WTC11 (cell line): ENCODE measurements around the gene TNS3. TPM values are rescaled to one million over a fixed set of nuclear protein-coding genes. Genes with fewer than 3 reads are reported as not detected.

ENCODE experiments used
- ATAC-seq: fragments of 200-7000 bp; cut with Tn5 transposase; 2 replicates; pipeline ENCODE4 v1.10.0; 2021; ENCODE audit warnings: mild to moderate bottlenecking, moderate library complexity
- CTCF ChIA-PET: fragments of 300-600 bp; sonication (Branson Sonifier 250); formaldehyde crosslinking; loops from one replicate; lab custom pipeline; 2021; ENCODE audit warnings: antibody characterized with exemption; lab: Charles Lee
- POLR2A ChIA-PET: fragments of 350-600 bp; sonication (Branson Sonifier 250); formaldehyde crosslinking; loops from one replicate; lab custom pipeline; 2021; ENCODE audit warnings: antibody characterized with exemption; lab: Charles Lee
- DNase-seq: peaks from one replicate; pipeline ENCODE4 v3.0.0; 2021; ENCODE audit warnings: low spot score
- H3K27ac Mint-ChIP-seq: 2 replicates; pipeline ENCODE4 v1.8.0; 2021; ENCODE audit warnings: mixed read lengths
- H3K27me3 Mint-ChIP-seq: 2 replicates; pipeline ENCODE4 v1.8.0; 2021; ENCODE audit warnings: low read depth, mild to moderate bottlenecking, moderate library complexity, mixed read lengths
- H3K36me3 Mint-ChIP-seq: 2 replicates; pipeline ENCODE4 v1.8.0; 2021; ENCODE audit warnings: mixed read lengths
- H3K4me1 Mint-ChIP-seq: 2 replicates; pipeline ENCODE4 v1.8.0; 2022; ENCODE audit warnings: mixed read lengths
- H3K4me3 Mint-ChIP-seq: 2 replicates; pipeline ENCODE4 v1.8.0; 2021; ENCODE audit warnings: mild to moderate bottlenecking, moderate library complexity, mixed read lengths
- H3K9me3 Mint-ChIP-seq: 2 replicates; pipeline ENCODE4 v1.8.0; 2021; ENCODE audit warnings: mixed read lengths
- ATF2 ChIP-seq: sonication (generic); formaldehyde crosslinking; IDR thresholded peaks from 2 replicates; pipeline ENCODE4 v1.8.1; 2022; ENCODE audit warnings: low read depth, missing genetic modification reagents, borderline replicate concordance
- CBFB ChIP-seq: sonication (generic); formaldehyde crosslinking; IDR thresholded peaks from 2 replicates; pipeline ENCODE4 v1.8.1; 2022; ENCODE audit warnings: mild to moderate bottlenecking, low read depth, missing genetic modification reagents
- CREM ChIP-seq: sonication (generic); formaldehyde crosslinking; IDR thresholded peaks from 2 replicates; pipeline ENCODE4 v1.8.1; 2022; ENCODE audit warnings: mild to moderate bottlenecking, missing genetic modification reagents, moderate library complexity
- ESRRA ChIP-seq: sonication (generic); formaldehyde crosslinking; IDR thresholded peaks from 2 replicates; pipeline ENCODE4 v1.8.1; 2022; ENCODE audit warnings: mild to moderate bottlenecking, missing genetic modification reagents, borderline replicate concordance
- FOXJ3 ChIP-seq: sonication (generic); formaldehyde crosslinking; IDR thresholded peaks from 2 replicates; pipeline ENCODE4 v1.9.0; 2021; ENCODE audit warnings: missing genetic modification reagents, mild to moderate bottlenecking, borderline replicate concordance
- FOXP1 ChIP-seq: sonication (generic); formaldehyde crosslinking; IDR thresholded peaks from 2 replicates; pipeline ENCODE4 v1.8.0; 2022; ENCODE audit warnings: missing genetic modification reagents, mild to moderate bottlenecking, moderate library complexity, borderline replicate concordance
- GRHL2 ChIP-seq: fragments of 250-450 bp; sonication (Bioruptor Pico); IDR thresholded peaks from 2 replicates; pipeline ENCODE4 v1.8.0; 2022; ENCODE audit warnings: mild to moderate bottlenecking, moderate library complexity; ENCODE audit not compliant: insufficient replicate concordance, severe bottlenecking
- IRF1 ChIP-seq: sonication (generic); formaldehyde crosslinking; IDR thresholded peaks from 2 replicates; pipeline ENCODE4 v1.8.0; 2023; ENCODE audit warnings: missing genetic modification reagents
- JUN ChIP-seq: sonication (generic); formaldehyde crosslinking; IDR thresholded peaks from 2 replicates; pipeline ENCODE4 v1.8.0; 2023; ENCODE audit warnings: mild to moderate bottlenecking, missing genetic modification reagents
- MXD4 ChIP-seq: fragments of 250-450 bp; sonication (Bioruptor Pico); IDR thresholded peaks from 2 replicates; pipeline ENCODE4 v1.8.0; 2021; ENCODE audit warnings: mild to moderate bottlenecking, moderate library complexity, borderline replicate concordance
- NFYB ChIP-seq: sonication (generic); formaldehyde crosslinking; conservative IDR thresholded peaks from 2 replicates; pipeline ENCODE4 v1.8.0; 2022; ENCODE audit warnings: low read depth, missing genetic modification reagents
- NR1H2 ChIP-seq: sonication (generic); formaldehyde crosslinking; IDR thresholded peaks from 2 replicates; pipeline ENCODE4 v1.9.0; 2021; ENCODE audit warnings: mild to moderate bottlenecking, moderate library complexity, missing genetic modification reagents
- NR2C2 ChIP-seq: sonication (generic); formaldehyde crosslinking; IDR thresholded peaks from 2 replicates; pipeline ENCODE4 v1.8.0; 2022; ENCODE audit warnings: mild to moderate bottlenecking, missing genetic modification reagents
- SOX15 ChIP-seq: fragments of 250-450 bp; sonication (Bioruptor Pico); IDR thresholded peaks from 2 replicates; pipeline ENCODE4 v1.9.0; 2021; ENCODE audit warnings: mild to moderate bottlenecking
- SP1 ChIP-seq: sonication (generic); formaldehyde crosslinking; conservative IDR thresholded peaks from 2 replicates; pipeline ENCODE4 v1.8.1; 2022; ENCODE audit warnings: missing genetic modification reagents
- TP53 ChIP-seq: sonication (generic); formaldehyde crosslinking; IDR thresholded peaks from 2 replicates; pipeline ENCODE4 v1.8.1; 2023; ENCODE audit warnings: mild to moderate bottlenecking, missing genetic modification reagents
- USF1 ChIP-seq: sonication (generic); formaldehyde crosslinking; IDR thresholded peaks from 2 replicates; pipeline ENCODE4 v1.8.0; 2022; ENCODE audit warnings: mild to moderate bottlenecking, missing genetic modification reagents
- ZMAT4 ChIP-seq: fragments of 250-450 bp; sonication (Bioruptor Pico); IDR thresholded peaks from 2 replicates; pipeline ENCODE4 v1.9.0; 2021; ENCODE audit warnings: mild to moderate bottlenecking
- ZNF138 ChIP-seq: sonication (generic); formaldehyde crosslinking; conservative IDR thresholded peaks from 2 replicates; pipeline ENCODE4 v1.8.1; 2022; ENCODE audit warnings: mild to moderate bottlenecking, moderate library complexity, missing genetic modification reagents
- ZNF219 ChIP-seq: sonication (generic); formaldehyde crosslinking; IDR thresholded peaks from 2 replicates; pipeline ENCODE4 v1.8.0; 2023; ENCODE audit warnings: missing genetic modification reagents, mild to moderate bottlenecking, borderline replicate concordance
- ZNF281 ChIP-seq: sonication (generic); formaldehyde crosslinking; IDR thresholded peaks from 2 replicates; pipeline ENCODE4 v1.8.0; 2023; ENCODE audit warnings: mild to moderate bottlenecking, missing genetic modification reagents
- ZNF532 ChIP-seq: fragments of 250-450 bp; sonication (Bioruptor Pico); IDR thresholded peaks from 2 replicates; pipeline ENCODE4 v1.9.0; 2021; ENCODE audit warnings: mild to moderate bottlenecking, borderline replicate concordance
- ZSCAN18 ChIP-seq: fragments of 250-450 bp; sonication (Bioruptor Pico); IDR thresholded peaks from 2 replicates; pipeline ENCODE4 v2.1.2; 2022; ENCODE audit warnings: mild to moderate bottlenecking, moderate library complexity
- total RNA-seq: library from RNA; stranded (reverse); gene quantifications from 3 replicates; pipeline ENCODE4 v1.2.3, GENCODE V29; 2021

Gene TNS3
- total RNA-seq, 1 experiment from 2014 or later, result 37.7 TPM

GRCh38 chr7:47511699-47512370 is 70.1 kb downstream of the TNS3 start (continued):
- no peak for TF ChIP-seq ATF2 (CRISPR knock-in tag)

- Mint-ChIP-seq H3K27me3 (no peaks in the 10 kb centered on the region), H3K4me1 (peaks cover 8% of the 10 kb centered on the region), H3K27ac (no peak overlapping the region), H3K36me3 (peaks cover 3% of the 10 kb centered on the region; the same call in 1 of the 2 replicates), H3K9me3 (no peaks in the 10 kb centered on the region), H3K4me3 (no peak overlapping the region)
- DNase-seq (no peak), ATAC-seq (no peak)
- ChIA-PET POLR2A (no interaction called here), CTCF (no interaction called here)
- TF ChIP-seq ZNF219 (CRISPR knock-in tag) (no peak), ESRRA (CRISPR knock-in tag) (no peak), CREM (CRISPR knock-in tag) (no peak), SP1 (no peak), JUN (CRISPR knock-in tag) (no peak), NFYB (no peak), ZMAT4 (CRISPR knock-in tag) (no peak), ZSCAN18 (no peak)
These were observed 71.1 kb downstream of the TNS3 start for GRCh38 chr7:47510786-47511185.

- H3K4me1 Mint-ChIP-seq, result peaks cover 12% of the 10 kb centered on the region
- TF ChIP-seq GRHL2 (CRISPR knock-in tag) (no peak), FOXJ3 (no peak), USF1 (CRISPR knock-in tag) (no peak), MXD4 (CRISPR knock-in tag) (no peak), TP53 (CRISPR knock-in tag) (no peak), IRF1 (CRISPR knock-in tag) (no peak), ZNF138 (CRISPR knock-in tag) (no peak), SOX15 (CRISPR knock-in tag) (no peak), NR2C2 (CRISPR knock-in tag) (no peak), CBFB (CRISPR knock-in tag) (no peak), ZNF532 (CRISPR knock-in tag) (no peak), FOXP1 (CRISPR knock-in tag) (no peak), ZNF281 (CRISPR knock-in tag) (no peak), NR1H2 (CRISPR knock-in tag) (no peak)
These were observed 71.7 kb downstream of the TNS3 start for GRCh38 chr7:47510192-47510591.

More at GRCh38 chr7:47510192-47510591, 71.7 kb downstream of the TNS3 start:
- Mint-ChIP-seq H3K36me3 (peaks cover 6% of the 10 kb centered on the region), H3K27me3 (no peaks in the 10 kb centered on the region), H3K27ac (no peak overlapping the region), H3K9me3 (no peaks in the 10 kb centered on the region), H3K4me3 (no peak overlapping the region)
- CTCF ChIA-PET, result no interaction called here
- POLR2A ChIA-PET, result no interaction called here
- ATAC-seq (no peak), DNase-seq (no peak)
